UCSD-AML1 (cell line): ENCODE results near the gene RBM28.

Experiments used
- DNase-seq: peaks from one replicate; lab custom pipeline; 2025; ENCODE audit not compliant: unreplicated experiment; lab: John Stamatoyannopoulos, UW

RBM28 gene

DNA sequence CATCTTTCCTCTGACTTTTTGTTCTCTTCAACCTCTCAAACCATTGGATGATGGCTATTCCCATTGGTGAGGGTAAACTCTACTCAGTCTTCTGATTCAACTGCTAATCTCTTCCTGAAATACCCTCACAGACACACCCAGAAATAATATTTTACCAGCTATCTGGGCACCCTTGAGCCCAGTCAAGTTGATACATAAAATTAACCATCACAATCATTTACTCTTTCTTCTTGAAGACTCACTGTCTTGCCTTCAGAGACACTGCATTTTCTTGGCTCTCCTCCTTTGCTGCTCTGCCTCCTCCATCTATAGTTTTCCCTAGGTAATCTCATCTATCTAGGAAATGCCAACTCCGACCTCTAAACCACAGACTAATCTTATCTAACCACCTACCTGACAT lies 30.3 kb upstream of the RBM28 start:
- no peak for DNase-seq

DNA sequence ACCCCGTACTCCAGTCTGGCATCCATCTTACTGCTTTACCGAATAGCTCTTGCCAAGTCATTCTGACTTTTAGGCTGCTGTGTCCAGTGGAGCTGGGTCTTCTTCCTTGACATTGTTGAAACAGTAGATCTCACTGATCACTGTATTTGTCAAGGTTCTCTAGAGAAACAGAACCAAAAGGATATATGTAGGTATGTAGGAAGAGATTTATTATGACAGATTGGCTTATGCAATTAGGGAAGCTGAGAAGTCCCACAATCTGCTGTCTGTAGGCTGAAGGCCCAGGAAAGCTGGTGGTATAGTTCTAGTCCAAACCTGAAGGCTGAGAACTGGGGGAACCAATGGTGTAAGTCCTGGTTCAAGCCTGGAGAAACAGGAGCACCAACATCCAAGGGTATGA lies 29.9 kb upstream of the RBM28 start:
- DNase-seq, result no peak

GRCh38 chr7:128370491-128370890 lies 26.8 kb upstream of the RBM28 start:
- DNase-seq, result no peak

GRCh38 chr7:128366986-128367385 lies 23.3 kb upstream of the RBM28 start:
- DNase-seq, result no peak

DNA sequence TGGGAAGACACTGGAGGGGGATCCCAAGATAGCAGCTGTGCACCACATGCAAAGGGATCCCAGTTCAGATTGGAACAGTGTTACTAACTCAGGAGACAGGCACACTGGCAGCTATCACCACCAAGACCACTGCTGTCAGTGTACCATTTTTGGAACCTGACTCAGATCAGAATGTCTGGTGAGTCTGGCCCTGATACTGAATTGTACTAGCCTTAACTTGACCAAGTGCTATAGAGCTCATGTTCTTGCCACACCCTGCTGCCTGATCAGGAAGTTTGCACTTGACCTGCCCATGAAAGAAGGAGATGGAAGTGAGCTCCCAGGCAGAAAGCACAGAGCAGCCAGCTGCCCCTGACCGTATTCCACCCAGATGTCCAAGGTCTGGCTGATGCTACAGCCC lies 22.6 kb upstream of the RBM28 start:
- DNase-seq, result no peak

- DNase-seq, result no peak
Observed at GRCh38 chr7:128365432-128365831, 21.7 kb upstream of the RBM28 start.

DNA sequence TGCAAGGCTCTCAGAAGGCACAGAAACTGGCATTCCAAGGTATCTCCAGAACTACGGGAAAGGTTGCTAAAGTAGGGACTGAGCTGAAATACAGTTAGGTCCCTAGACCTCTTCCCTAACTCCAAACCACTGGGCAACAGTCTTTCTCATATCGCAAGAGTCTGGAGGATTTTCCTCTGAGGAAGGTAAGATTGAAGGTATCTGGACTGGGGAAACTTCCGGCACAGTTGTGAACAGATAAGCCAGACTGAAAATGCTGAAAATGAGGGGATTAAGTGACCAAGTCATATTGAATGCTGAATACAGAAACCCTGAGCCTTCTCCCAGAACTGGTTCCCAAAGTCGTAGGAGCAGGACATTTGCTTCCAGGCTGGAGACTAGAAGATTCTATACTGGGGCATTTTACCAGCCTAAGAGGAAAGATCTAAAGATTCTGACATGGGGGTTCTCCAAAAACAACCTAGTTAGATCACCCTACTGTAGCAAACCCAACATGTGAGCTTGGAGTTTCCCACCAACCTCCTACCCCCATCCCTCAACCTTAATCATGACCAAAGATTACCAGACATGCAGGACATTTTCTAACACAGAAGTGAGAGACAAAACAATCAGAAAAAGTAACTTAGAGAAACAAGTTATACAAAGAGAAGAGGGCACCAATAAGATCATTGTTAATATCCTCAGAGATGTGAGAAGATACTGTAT lies 20.6 kb upstream of the RBM28 start:
- DNase-seq, result no peak

DNA sequence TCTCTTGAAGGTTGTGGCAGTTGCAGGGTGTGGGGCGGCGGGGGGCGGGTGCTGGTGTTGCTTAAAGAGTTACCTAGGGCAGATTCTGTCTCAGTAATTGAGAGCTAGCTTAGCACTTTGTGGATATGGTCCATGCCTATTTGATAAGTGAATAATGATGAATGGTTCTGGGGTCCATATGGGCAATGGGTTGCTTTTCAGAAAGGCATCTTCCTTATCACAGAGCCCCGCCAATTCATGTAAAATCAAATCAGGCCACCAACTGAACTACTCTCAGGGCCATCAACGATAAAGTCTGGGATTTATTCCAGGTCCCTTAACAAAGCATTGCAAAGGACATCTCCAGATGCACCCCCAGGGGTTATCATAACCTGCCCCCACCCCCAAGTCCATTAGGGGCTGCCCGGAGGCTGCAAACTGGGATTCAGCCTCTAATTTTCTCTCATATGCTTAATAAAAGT lies 19.6 kb upstream of the RBM28 start:
- DNase-seq, result no peak

DNA sequence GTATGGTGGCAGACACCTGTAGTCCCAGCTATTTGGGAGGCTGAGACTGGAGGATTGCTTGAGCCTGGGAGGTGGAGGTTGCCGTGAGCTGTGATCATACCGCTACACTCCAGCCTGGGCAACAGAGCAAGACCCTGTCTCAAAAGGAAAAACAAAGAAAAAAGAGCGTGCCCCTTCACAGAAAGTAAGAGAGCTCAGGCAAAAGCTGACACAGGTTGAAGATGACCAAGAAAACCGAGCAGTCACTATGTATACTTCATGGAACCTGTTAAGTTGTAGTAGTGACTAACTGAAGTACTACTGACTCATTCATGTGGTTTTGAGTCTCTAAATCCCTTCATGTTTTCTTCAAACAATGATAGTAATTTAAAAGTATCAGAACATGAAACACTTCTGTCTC lies 19.0 kb upstream of the RBM28 start:
- no peak for DNase-seq

GRCh38 chr7:128361411-128362379 lies 18.0 kb upstream of the RBM28 start, which contains the start of gene PRRT4:
PRRT4 (minus strand) TSS chr7:128361690.
- DNase-seq, result no peak

- DNase-seq, result no peak
Observed at GRCh38 chr7:128360359-128360678, 16.6 kb upstream of the RBM28 start.

- no peak for DNase-seq
Observed at GRCh38 chr7:128359939-128360338, 16.2 kb upstream of the RBM28 start.

GRCh38 chr7:128359336-128359735 lies 15.6 kb upstream of the RBM28 start:
- no peak for DNase-seq

DNA sequence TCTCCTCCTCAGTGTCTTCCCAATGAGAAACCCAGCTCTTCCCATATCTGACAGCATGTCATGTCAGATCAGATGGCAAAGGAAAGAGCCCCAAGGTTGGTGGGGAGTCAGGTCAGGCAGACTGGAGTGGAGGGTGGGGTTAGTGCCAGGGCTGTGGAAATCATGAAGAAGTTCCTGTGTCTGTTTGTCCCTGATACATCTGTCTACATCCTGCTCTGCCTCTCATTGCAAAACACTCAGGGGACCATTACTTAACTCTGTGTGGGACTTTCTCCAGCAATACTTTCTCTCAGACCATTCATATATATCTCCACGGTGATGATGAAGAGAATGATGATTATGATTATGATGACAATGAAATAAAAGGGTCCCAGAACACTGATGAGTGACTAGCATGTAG lies 14.5 kb upstream of the RBM28 start:
- no peak for DNase-seq

DNA sequence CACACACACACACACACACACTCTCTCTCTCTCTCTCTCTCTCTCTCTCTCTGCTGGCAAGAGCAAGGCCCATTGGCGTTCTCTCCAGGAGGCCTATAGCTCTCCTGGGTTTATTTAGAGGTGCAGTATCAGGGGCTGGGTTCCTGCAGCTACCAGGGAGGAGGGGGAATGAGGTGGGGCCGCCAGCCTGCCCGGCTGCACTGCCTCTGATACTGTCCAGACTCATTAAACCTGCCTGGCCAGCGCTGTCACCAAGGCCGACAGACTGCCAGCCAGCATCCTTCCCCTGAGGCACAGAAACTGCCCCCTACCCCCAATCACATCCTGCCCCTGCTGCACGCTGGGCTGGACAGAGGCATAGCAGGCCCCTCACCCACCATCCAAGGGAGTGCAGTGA lies 13.5 kb upstream of the RBM28 start:
- no peak for DNase-seq

DNA sequence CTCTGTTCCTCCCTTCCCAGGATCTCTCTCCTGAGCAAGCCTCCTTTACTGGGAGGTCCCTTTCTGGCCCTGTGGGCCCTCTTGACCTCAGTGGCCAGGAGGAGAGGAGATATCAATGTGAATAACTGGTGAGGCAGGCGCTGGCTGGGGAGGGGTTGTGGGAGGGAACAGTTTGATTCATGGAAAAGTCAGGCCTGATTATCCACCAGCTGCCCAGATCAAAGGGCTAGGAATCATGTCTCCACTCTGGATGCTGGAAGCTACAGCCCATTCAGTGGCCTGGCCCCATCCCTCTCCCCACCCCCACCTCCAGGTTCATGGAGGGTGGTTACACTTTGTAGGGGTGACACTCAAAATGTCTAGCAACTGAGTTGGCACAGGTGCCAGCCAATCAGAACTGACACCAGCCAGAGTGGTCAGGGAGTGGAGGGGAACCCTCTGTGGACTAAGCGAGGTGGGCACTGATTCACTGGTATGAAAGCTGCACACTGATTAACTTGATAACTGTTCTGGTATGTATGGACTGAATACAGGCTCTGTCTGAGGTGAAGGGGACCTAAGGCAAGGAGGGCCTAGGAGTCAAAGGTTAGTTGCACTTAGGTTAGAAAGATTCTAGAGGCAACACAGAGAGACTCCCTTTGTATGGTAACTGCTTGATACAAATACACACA lies 13.0 kb upstream of the RBM28 start:
- no peak for DNase-seq

DNA sequence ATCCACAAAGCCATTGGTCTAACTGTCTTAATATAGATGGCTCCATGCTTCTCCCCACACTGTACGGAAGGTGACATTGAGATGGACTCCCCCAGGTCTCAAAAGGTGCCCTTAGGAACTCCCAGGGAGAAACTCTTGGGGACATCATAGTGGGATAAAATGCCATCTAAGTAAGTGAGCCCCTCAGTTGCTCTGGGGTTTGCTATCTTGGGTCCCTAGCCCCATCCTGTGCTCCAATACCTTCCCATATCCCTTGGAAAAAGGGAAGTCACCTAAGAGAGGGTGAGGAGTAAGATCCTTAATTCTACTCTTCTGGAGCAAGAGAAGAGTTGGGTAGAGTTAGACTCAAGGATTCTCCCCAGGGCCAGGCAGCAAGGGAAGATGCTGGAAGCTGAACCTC lies 9.9 kb upstream of the RBM28 start:
- DNase-seq, result no peak

GRCh38 chr7:128353189-128353588 lies 9.5 kb upstream of the RBM28 start:
- DNase-seq, result no peak

GRCh38 chr7:128352636-128353035 lies 8.9 kb upstream of the RBM28 start:
- DNase-seq, result no peak

- DNase-seq, result no peak
Observed at GRCh38 chr7:128352153-128352537, 8.4 kb upstream of the RBM28 start.

GRCh38 chr7:128351296-128352152 lies 7.8 kb upstream of the RBM28 start:
- no peak for DNase-seq
